Central memory CD8-positive, alpha-beta T cell (primary cell): ENCODE measurements around the gene LHX6.

Source experiments
- ATAC-seq: fragments of 150-1000 bp; cut with Tn5 transposase; replicated peaks from 2 replicates; pipeline ENCODE4 v1.10.0; 2022; ENCODE audit warnings: mild to moderate bottlenecking, moderate FRiP score, moderate number of reproducible peaks; ENCODE audit not compliant: poor library complexity, severe bottlenecking; ENCODE audit errors: extremely low read depth
- DNase-seq, 2 donors: peaks; one replicate each; pipeline ENCODE4 v3.0.0; 2021; ENCODE audit warnings: low spot score in 2 of 2
- H3K27ac Mint-ChIP-seq: one replicate; pipeline ENCODE4 v1.8.0; 2022; ENCODE audit warnings: low read depth, mild to moderate bottlenecking, moderate library complexity, mixed read lengths
- H3K27me3 Mint-ChIP-seq: one replicate; pipeline ENCODE4 v1.8.0; 2022; ENCODE audit warnings: mixed read lengths
- H3K36me3 Mint-ChIP-seq: one replicate; pipeline ENCODE4 v1.8.0; 2022; ENCODE audit warnings: mild to moderate bottlenecking, moderate library complexity, mixed read lengths; ENCODE audit not compliant: insufficient read depth
- H3K4me1 Mint-ChIP-seq: one replicate; pipeline ENCODE4 v1.8.0; 2022; ENCODE audit warnings: mixed read lengths
- H3K4me3 Mint-ChIP-seq: one replicate; pipeline ENCODE4 v1.8.0; 2022; ENCODE audit warnings: mild to moderate bottlenecking, moderate library complexity, mixed read lengths
- H3K9me3 Mint-ChIP-seq: one replicate; pipeline ENCODE4 v1.8.0; 2022; ENCODE audit warnings: mixed read lengths

LHX6 gene

DNA sequence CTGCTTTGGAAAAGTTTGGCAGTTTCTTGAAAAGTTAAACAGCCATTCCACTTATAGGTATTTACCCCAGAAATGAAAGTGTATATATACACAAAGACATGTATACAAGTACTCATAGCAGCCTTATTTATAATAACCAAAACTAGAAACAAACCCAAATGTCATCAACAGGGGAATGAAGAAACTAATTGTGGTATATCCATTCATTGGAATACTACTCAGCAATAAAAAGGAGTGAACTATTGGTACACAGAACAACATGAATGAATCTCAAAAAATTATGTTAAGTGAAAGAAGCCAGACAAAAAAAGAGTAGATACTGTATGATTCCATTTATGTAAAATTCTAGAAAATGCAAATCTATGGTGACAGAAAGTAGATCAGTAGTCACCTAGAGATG lies 66.3 kb downstream of the LHX6 start:
- no peak for DNase-seq
- Mint-ChIP-seq H3K27me3 (peaks cover 49% of the 10 kb centered on the region), H3K36me3 (peaks cover 8% of the 10 kb centered on the region), H3K9me3 (no peaks in the 10 kb centered on the region), H3K27ac (no peak overlapping the region), H3K4me3 (no peak overlapping the region), H3K4me1 (peaks cover 20% of the 10 kb centered on the region)
- no peak for ATAC-seq

DNA sequence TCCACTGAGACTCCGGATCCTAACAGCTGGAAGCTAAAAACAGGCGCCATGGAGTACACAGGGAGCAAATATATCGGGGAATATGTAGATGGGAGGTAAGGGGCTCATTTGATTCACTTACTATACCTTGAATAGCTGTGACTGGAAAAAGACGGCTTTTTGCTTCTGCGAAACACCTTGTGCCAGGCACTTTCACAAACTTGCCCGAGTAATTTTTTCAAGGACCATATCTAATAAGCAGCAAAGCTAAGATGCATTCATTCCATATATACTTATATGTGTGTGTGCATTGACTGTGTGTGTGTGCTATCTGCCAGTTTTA lies 68.9 kb downstream of the LHX6 start:
- peak overlapping the region; percentile 97 for H3K27ac Mint-ChIP-seq
- H3K27me3 Mint-ChIP-seq: peaks cover 36% of the 10 kb centered on the region
- no peak for DNase-seq
- H3K9me3 Mint-ChIP-seq: no peaks in the 10 kb centered on the region
- H3K4me1 Mint-ChIP-seq: peaks cover 35% of the 10 kb centered on the region
- H3K36me3 Mint-ChIP-seq: peaks cover 8% of the 10 kb centered on the region
- no peak for ATAC-seq
- H3K4me3 Mint-ChIP-seq: peak overlapping the region; percentile 95

DNA sequence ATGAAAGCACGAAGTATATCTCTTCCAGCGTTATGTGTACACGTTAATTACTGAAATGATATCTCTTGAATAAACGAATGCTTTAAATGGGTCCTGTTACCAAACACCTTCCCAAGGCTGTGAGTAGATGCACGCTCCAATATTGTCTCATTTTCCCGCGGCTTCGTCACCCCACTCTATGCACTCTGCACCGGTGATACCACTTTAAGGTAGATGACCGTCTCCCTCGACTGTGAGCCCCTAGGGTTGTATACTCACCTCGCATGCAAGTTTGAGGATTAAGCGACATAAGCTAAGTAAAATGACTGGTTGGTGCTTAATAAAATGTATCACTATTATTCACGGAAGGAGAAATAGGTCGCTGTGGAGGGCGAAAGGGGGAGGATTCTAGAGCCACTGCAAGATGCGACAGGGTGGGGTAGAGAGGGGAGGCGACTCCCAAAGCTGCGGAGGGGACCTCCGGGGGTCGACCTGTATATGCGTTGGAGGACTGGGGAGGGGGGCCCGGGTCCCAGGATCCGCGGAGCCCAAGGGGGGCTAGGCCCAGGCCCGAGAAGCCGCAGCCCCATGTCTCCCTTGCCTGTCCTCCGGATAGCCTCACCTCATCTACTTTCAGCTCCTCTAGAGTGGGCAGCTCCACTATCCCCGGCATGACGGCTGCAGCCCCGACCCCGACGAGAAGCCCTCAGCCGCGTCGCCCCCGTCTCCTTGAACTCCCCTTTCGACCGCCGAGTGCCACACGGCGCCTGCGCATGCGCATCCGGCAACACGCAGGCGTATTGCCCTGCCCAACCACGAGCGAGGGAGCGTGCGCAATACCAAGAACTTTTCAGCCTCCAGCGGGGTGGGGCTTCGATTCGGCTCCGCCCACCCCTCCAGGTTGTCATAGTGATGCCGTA lies 69.5 kb downstream of the LHX6 start, which contains the start of the genes MORN5 and NDUFA8:
Gene MORN5 (plus strand): TSS at position 883 of the 899 bp plus-strand sequence. CDS start 65 bp downstream, outside the sequence.
Gene NDUFA8 (minus strand): TSS at position 754 of the 899 bp plus-strand sequence. CDS start 102 bp downstream, at position 652.
- Mint-ChIP-seq H3K4me3 (peak within 1 kb of the TSS; percentile 95), H3K36me3 (peaks cover 8% of the 10 kb centered on the region), H3K27ac (peak within 1 kb of the TSS; percentile 97)

DNA sequence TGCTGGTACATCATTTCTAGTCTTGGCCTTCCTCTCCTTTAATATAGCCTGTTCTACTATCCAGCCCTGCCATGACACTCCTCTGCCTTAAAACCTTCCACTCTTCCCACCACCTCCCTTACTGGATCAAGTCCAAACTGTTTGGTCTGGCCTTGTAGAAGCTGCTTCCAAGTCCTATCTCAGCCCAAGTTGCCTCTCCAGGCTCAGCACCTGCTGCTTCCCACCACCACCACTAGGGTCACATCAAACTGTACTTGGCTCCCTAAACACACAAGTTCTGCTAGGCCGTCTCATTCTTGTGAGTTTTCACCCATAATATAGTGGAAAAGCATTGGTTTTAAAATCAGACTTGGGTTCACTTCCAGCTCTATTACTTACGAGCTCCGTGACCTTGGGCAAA lies 70.6 kb downstream of the LHX6 start:
- Mint-ChIP-seq H3K36me3 (peaks cover 8% of the 10 kb centered on the region), H3K4me1 (peaks cover 42% of the 10 kb centered on the region), H3K4me3 (peak overlapping the region; percentile 95), H3K27ac (no peak overlapping the region), H3K9me3 (no peaks in the 10 kb centered on the region), H3K27me3 (peaks cover 19% of the 10 kb centered on the region)
- no peak for DNase-seq
- no peak for ATAC-seq

More for the DNA sequence above, 69.5 kb downstream of the LHX6 start, which contains the start of the genes MORN5 and NDUFA8:
- ATAC-seq (peak; percentile 84), DNase-seq (peak; percentile 93)
- peaks cover 30% of the 10 kb centered on the region for H3K27me3 Mint-ChIP-seq
- H3K4me1 Mint-ChIP-seq: peaks cover 40% of the 10 kb centered on the region
- no peaks in the 10 kb centered on the region for H3K9me3 Mint-ChIP-seq

DNA sequence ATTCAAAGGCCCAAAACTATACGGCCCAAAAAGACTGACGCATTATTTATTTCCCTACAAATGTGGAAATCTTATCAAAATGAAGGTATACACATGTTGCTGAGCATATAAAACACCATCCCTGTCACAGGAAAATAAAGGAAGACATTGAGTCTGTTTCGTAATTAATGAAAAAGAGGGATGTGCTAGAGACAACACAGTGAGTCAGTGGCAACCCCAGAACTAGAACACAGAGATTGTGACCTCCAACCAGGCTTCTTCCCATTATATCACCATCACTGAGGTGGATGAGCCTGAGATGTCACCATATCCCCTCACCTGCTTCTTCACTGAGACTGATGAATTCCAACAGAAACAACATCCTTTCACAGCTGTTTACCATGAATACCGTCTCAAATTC lies 73.0 kb downstream of the LHX6 start:
- Mint-ChIP-seq H3K4me1 (peaks cover 47% of the 10 kb centered on the region), H3K9me3 (no peaks in the 10 kb centered on the region), H3K4me3 (no peak overlapping the region), H3K27ac (no peak overlapping the region), H3K36me3 (peaks cover 13% of the 10 kb centered on the region), H3K27me3 (peaks cover 2% of the 10 kb centered on the region)
- DNase-seq: no peak
- ATAC-seq: no peak
